Progenitor cell of endocrine pancreas (in vitro differentiated cells): ENCODE results near the gene RSBN1L. TPM values are rescaled to one million over a fixed set of nuclear protein-coding genes. Genes with fewer than 3 reads are reported as not detected.

ENCODE experiments used
- DNase-seq: peaks from one replicate; pipeline ENCODE4 v3.0.0; 2021; ENCODE audit warnings: low spot score; ENCODE audit not compliant: unreplicated experiment
- H3K27ac Mint-ChIP-seq: 2 replicates; pipeline ENCODE4 v1.8.0; 2021; ENCODE audit warnings: mild to moderate bottlenecking, moderate library complexity, mixed read lengths
- H3K27me3 Mint-ChIP-seq: 2 replicates; pipeline ENCODE4 v1.8.0; 2021; ENCODE audit warnings: mixed read lengths
- H3K36me3 Mint-ChIP-seq: 2 replicates; pipeline ENCODE4 v1.8.0; 2022; ENCODE audit warnings: mixed read lengths; ENCODE audit not compliant: insufficient read depth
- H3K4me1 Mint-ChIP-seq: 2 replicates; pipeline ENCODE4 v1.8.0; 2021; ENCODE audit warnings: low read depth, mixed read lengths
- H3K4me3 Mint-ChIP-seq: 2 replicates; pipeline ENCODE4 v1.8.0; 2021; ENCODE audit warnings: low read depth, mild to moderate bottlenecking, moderate library complexity, mixed read lengths
- H3K9me3 Mint-ChIP-seq: 2 replicates; pipeline ENCODE4 v1.8.0; 2021; ENCODE audit warnings: low read depth, mixed read lengths
- total RNA-seq: library from RNA; stranded (reverse); gene quantifications from 2 replicates; pipeline ENCODE4 v1.2.1, GENCODE V29; 2021
- TF ChIP-seq, protein P1 (sequence below): fragments of 200-600 bp; sonication (generic); IDR thresholded peaks from one replicate; pipeline ENCODE4 v1.5.0; 2021; ENCODE audit warnings: antibody characterized with exemption, mild to moderate bottlenecking; ENCODE audit not compliant: unreplicated experiment

RSBN1L gene
- total RNA-seq, 1 donor from 2014 or later, result 24.5 TPM

DNA sequence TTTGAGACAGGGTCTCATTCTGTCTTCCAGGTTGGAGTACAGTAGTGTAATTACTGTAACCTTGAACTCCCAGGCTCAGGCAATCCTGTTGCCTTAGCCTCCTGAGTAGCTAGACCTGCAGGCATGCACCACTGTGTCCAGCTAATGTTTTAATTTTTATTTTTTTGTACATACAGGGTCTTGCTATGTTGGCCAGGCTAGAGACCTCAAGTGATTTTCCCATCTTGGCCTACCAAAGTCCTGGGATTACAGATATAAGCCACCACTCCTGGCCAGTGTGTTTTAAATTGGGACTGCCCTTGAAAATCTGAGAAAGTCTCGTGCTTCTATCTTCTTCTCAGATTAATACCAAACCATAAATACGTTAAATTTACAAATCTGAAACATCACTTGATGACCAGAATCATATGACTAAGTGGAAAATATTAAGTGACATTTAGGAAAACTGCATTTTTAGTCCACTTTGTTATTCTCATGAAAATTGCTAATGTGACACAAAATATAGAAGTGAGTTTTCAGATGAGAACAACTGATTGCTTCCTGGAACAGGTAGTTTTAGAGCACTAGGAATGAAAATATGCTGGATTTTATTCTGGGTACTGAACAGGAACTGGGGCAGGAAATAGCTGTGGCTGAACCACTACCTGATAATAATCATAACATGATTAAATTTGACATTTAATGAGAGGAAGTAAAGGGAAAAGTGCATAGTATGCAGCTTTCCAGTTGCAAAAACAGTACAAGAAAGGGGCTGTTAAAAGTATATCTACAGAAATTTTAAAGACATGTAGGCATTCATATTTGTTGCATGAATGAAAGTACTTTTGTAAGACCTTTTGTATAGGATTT lies 106.5 kb downstream of the RSBN1L start:
- DNase-seq, result no peak
- Mint-ChIP-seq H3K9me3 (peaks cover 18% of the 10 kb centered on the region), H3K36me3 (peaks cover 9% of the 10 kb centered on the region), H3K27ac (no peak overlapping the region), H3K4me3 (no peak overlapping the region), H3K4me1 (peaks cover 23% of the 10 kb centered on the region), H3K27me3 (no peaks in the 10 kb centered on the region)
- TF ChIP-seq, protein P1, sequence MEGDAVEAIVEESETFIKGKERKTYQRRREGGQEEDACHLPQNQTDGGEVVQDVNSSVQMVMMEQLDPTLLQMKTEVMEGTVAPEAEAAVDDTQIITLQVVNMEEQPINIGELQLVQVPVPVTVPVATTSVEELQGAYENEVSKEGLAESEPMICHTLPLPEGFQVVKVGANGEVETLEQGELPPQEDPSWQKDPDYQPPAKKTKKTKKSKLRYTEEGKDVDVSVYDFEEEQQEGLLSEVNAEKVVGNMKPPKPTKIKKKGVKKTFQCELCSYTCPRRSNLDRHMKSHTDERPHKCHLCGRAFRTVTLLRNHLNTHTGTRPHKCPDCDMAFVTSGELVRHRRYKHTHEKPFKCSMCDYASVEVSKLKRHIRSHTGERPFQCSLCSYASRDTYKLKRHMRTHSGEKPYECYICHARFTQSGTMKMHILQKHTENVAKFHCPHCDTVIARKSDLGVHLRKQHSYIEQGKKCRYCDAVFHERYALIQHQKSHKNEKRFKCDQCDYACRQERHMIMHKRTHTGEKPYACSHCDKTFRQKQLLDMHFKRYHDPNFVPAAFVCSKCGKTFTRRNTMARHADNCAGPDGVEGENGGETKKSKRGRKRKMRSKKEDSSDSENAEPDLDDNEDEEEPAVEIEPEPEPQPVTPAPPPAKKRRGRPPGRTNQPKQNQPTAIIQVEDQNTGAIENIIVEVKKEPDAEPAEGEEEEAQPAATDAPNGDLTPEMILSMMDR, result no peak

- TF ChIP-seq, protein P1, result no peak
- Mint-ChIP-seq H3K9me3 (peaks cover 27% of the 10 kb centered on the region), H3K4me1 (peaks cover 10% of the 10 kb centered on the region), H3K27me3 (no peaks in the 10 kb centered on the region), H3K27ac (no peak overlapping the region), H3K4me3 (no peak overlapping the region), H3K36me3 (peaks cover 14% of the 10 kb centered on the region)
- no peak for DNase-seq
These were observed 110.2 kb downstream of the RSBN1L start for GRCh38 chr7:77806425-77806824.

GRCh38 chr7:77808517-77808916 lies 112.3 kb downstream of the RSBN1L start:
- H3K4me3 Mint-ChIP-seq, result no peak overlapping the region
- H3K27ac Mint-ChIP-seq, result no peak overlapping the region
- TF ChIP-seq, protein P1, result no peak
- H3K36me3 Mint-ChIP-seq, result peaks cover 14% of the 10 kb centered on the region
- H3K9me3 Mint-ChIP-seq, result peaks cover 27% of the 10 kb centered on the region
- peaks cover 17% of the 10 kb centered on the region for H3K4me1 Mint-ChIP-seq
- no peaks in the 10 kb centered on the region for H3K27me3 Mint-ChIP-seq
- no peak for DNase-seq

DNA sequence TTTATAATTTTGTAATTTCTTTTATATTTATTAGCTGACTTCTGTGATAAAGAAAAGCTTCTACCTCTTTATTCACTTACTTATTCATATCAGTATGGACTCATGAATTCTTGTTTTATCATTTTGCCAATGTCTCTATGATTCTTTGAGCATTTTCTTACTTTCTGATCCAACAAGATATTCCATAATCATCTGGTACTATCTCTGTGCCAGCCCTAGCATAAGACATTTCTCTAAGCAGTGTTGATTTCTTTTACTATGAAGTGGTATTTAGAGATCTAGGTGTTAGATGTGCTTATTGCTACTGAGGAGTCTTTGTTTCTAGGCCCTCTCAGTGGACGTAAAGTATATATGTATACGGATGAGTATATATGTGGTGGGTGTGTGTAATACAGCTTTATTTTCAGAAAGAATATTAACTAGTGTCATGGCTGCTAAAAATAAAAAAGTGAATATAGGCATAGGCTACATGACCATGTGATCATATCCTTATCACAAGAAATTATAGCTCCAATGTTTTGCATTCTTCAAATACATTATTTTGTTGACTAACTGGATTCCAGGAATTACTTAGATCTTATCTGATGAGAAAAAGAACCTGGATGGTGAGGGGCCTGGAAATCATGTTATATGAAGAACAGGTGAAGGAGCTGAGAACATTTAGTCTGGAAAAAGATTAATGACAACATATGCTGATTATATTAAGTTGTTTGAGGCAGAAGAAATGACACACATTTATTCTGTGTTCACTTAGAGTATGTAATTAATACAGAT lies 115.4 kb downstream of the RSBN1L start:
- Mint-ChIP-seq H3K36me3 (peaks cover 10% of the 10 kb centered on the region), H3K27me3 (no peaks in the 10 kb centered on the region), H3K9me3 (peaks cover 22% of the 10 kb centered on the region), H3K27ac (peak overlapping the region; percentile 21), H3K4me1 (peaks cover 7% of the 10 kb centered on the region), H3K4me3 (no peak overlapping the region)
- no peak for DNase-seq
- TF ChIP-seq, protein P1, result no peak

GRCh38 chr7:77812290-77812685 lies 116.0 kb downstream of the RSBN1L start:
- Mint-ChIP-seq H3K27me3 (no peaks in the 10 kb centered on the region), H3K27ac (no peak overlapping the region), H3K36me3 (peaks cover 16% of the 10 kb centered on the region), H3K4me3 (no peak overlapping the region), H3K9me3 (peaks cover 23% of the 10 kb centered on the region), H3K4me1 (peaks cover 7% of the 10 kb centered on the region)
- TF ChIP-seq, protein P1, result no peak
- DNase-seq, result no peak
